ENCODE measurements around the gene SVBP.
"Not testable (repeated sequence)": the region's sequence is repeated elsewhere in the genome, so short reads cannot be mapped to it uniquely, and the experiment has no call there.

SVBP gene
- total RNA-seq = 12.2 to 13.1 reads per million in 2 donors

DNA sequence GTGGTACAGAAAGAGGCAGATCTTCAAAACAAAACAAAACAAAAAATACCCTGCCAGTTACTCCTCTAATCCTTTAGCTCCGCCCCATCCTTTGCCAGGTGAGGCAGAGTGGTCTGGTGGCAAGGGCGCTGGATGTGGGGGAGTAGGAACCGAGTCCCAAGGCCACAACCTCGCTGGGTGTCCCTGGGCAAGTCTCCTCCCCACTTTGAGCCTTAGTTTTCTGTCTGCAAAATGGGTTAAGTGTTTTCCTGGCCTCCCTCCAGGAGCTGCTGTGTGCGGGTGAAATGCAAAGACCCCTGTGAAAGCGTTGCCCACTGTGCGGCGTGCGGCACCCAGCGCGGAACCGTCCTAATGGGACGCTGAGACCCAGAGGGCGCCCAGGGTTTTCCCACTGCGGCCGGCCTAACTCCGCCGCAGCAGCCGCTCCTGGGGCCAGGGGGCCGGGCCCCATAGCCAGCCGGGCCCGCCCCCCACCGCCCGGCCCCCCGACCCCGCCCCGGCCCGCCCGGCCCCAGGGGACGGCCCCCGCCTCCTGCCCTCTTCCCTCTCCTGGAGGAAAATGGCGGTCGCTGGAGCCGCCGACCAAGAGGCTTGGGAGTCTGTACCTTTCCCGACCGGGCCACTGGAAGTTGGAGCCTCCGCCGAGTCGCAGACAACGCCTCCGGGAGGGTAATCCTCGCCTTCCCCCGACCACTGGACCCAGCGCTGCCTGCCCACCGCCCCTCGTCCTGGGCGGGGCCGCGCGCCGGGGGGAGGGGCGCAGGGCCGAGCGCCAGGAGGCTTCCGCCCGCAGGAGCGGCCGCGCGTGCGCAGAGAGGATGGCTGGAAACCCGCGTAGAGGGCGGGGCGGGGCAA is at the start of gene SVBP, which contains the start of gene ERMAP:
SVBP (minus strand) TSS at position 813 of the 855 bp plus-strand sequence. CDS start 853 bp downstream, outside the sequence.
ERMAP (plus strand) TSS at position 538 of the 855 bp plus-strand sequence. CDS start 13,327 bp downstream, outside the sequence.
- DNase-seq = peak; percentile 89 to 96 (median 92)

GRCh38 chr1:42866549-42866948 is 49.4 kb upstream of the SVBP start:
- DNase-seq = no peak

- no peak for DNase-seq
Measured at GRCh38 chr1:42861014-42861399, 43.8 kb upstream of the SVBP start.

DNA sequence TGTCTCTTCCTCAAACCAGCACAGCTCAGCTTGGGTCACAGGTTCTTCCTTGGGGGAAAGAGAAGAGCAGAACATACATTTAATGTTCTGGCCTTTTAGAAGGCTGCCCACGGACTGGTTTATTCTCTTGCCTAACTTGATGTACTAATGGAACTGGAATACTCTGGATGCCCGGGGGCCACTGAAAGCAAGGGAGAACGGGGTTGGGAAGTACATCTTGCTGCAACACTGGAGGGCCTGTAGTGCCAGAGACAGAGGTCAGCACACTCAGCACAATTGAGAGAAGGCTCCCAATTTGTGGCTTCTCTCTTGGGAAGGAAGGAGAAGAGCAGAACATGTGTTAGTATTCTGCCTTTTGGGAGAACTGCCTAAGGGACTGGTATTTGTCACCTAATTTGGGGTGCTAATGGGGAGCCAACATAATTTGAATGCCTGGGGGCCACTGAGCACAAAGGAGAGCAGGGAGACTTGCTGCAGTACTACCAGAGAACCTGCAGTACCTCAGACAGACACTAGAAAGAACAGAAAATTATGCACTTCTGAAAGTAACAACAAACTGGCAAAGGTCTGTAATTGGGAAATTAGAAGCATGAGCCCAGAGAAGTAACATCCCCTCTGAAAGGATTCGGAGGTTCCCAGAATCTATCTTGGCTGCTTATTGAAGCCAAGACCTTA is 43.3 kb upstream of the SVBP start:
- DNase-seq = no peak

DNA sequence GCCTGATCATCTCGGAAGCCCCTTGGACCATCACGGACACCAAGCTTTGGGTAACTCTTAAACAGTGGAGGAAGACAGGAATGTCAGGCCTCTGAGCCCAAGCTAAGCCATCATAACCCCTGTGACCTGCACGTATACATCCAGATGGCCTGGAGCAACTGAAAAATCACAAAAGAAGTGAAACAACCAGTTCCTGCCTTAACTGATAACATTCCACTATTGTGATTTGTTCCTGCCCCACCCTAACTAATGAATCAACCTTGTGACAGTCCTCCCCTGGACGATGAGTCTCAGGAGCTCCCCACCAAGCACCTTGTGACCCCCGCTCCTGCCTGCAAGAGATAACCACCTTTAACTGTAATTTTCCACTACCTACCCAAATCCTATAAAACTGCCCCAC is 42.2 kb upstream of the SVBP start:
- not testable (repeated sequence) for DNase-seq

DNA sequence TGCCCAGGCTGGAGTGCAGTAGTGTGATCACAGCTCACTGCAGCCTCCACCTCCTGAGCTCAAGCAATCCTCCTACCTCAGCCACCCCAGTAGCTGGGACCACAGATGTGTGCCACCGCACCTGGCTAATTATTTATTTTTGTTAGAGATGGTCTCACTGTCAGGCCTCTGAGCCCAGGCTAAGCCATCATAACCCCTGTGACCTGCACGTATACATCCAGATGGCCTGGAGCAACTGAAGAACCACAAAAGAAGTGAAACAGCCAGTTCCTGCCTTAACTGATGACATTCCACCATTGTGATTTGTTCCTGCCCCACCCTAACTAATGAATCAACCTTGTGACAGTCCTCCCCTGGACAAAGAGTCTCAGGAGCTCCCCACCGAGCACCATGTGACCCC is 39.4 kb upstream of the SVBP start:
- not testable (repeated sequence) for DNase-seq

DNA sequence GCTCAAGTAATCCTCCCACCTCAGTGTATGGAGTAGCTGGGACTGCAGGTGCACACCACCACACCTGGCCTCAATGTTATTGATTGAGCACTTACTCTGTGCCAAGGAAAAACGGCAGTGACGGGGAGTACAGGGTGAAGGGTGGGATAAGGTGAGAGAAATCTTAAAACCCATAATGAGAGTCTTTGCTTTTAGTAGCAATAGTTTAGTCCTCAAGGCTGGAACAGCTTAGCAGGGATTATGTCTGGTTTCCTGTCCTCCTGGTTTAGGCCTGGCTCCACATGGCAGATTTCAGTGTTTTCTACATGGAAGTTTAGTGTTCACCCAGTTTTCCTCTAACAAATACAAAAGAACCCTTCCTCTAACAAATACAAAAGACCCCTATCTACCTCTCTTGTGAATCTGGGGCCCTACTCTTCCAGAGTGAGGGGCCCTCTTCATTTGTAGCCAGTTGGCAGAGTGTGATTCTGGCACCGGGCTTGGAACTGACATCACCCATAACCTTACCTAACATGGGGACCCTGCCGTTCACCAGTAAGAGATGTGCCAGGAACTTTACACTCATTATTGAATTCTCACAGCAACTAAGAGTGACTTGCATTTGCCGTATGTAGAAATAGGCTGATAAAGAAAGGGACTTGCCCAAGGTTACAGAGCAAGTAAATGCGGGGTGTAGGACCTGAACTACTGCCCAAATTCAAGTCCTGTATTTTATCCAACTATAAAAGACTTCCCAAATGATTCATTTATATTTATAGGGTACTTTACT is 36.1 kb upstream of the SVBP start:
- no peak for DNase-seq

- DNase-seq = no peak
Measured at GRCh38 chr1:42852608-42852980, 35.4 kb upstream of the SVBP start.

DNA sequence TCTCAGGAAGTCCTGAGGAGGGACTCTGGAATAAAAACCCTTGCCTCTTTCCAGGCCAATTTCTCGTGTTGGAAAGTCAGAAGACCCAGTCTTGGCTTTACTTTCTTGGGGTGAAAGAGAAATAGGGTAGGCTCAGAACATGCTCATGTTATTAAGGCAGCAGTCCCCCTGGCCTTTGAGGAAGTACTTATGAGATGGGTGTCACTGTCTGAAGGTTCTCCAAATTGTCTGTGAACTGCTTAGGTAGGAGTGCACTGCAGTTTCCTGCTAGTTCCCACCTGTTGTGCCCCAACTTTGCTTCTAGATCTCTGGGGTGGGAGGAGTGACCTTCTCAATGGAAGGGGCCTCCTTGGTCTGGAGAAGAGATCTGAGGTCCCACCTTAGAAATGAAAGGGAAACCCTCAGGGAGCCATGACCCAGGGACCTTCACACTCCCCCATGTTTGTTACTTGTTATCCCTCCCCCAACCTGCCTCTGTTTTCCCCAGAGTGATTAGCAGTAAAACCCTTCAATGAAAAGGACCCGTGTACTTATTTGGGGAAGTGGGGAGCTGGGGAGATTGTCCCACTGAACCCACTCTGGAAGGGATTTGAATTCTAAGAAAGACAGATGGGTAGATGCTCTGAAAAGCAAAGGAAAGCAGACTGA is 34.9 kb upstream of the SVBP start:
- no peak for DNase-seq

DNA sequence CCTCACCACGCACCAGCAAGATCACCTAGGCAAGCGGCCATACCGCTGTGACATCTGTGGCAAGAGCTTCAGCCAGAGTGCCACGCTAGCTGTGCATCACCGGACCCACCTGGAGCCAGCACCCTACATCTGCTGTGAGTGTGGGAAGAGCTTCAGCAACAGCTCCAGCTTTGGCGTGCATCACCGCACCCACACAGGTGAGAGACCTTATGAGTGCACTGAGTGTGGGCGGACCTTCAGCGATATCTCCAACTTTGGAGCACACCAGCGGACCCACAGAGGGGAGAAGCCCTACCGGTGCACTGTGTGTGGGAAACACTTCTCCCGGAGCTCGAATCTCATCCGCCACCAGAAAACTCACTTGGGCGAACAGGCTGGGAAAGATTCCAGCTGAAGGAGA is 34.2 kb upstream of the SVBP start:
- DNase-seq = no peak

DNA sequence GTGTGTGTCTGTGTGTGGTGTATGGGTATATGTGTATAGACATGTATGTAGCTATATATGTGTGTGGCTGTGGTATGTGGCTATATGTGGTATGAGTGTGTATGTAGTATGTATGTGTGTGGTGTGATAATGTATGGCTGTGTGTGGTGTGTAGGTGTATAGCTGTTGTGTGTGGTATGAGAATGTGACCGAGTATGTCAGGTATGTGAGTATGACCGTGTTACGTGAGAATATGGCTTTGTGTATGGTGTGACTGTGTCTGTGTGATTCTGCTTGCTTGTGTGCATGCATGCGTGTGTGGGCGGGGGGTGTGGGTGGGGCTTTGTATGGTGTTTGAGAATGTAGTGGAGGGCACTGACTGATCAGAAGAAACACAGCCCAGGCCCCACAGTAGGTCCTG is 32.7 kb upstream of the SVBP start:
- DNase-seq = no peak

GRCh38 chr1:42848823-42849537 is 31.8 kb upstream of the SVBP start:
- no peak for DNase-seq

GRCh38 chr1:42847721-42848460 is 30.7 kb upstream of the SVBP start:
- DNase-seq = peak in 1 of 5 experiments; percentile 62

GRCh38 chr1:42847111-42847595 is 30.0 kb upstream of the SVBP start:
- peak in 1 of 5 experiments; percentile 21 for DNase-seq

GRCh38 chr1:42846257-42847110 is 29.3 kb upstream of the SVBP start, which contains the start of gene ZNF691:
ZNF691 (plus strand) TSS chr1:42846613; CDS start chr1:42849659, 3,046 bp downstream.
- peak; percentile 67 to 98 (median 86) for DNase-seq

DNA sequence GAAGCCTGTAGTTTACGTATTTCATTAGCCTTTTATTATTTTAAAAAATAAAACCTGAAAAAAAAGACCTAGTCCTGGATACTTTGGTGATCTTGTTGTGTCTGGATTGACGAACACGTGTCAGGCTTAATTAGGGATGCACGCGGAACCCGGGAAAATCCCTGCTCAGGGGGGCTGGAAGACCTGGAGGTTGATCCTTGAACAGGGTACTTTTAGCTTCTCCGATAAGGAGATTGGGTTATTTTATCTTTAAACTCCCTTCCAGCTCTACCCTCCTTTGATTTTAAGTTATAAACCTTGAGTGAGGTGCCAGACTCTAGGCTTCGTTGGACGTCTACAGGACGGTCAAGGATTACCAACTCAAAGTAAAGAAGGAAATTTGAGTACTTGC is 28.7 kb upstream of the SVBP start:
- DNase-seq = no peak

GRCh38 chr1:42845193-42845592 is 28.0 kb upstream of the SVBP start:
- no peak for DNase-seq

GRCh38 chr1:42844592-42845140 is 27.5 kb upstream of the SVBP start:
- DNase-seq = no peak

- no peak for DNase-seq
Measured at GRCh38 chr1:42841440-42842147, 24.4 kb upstream of the SVBP start.
